NB4 (cell line): Measurements from ENCODE around the gene JPH3.
"Not testable (repeated sequence)": the region's sequence is repeated elsewhere in the genome, so short reads cannot be mapped to it uniquely, and the experiment has no call there.

Experiments used
- CTCF ChIP-seq: IDR thresholded peaks from one replicate; pipeline ENCODE4 v1.5.1; 2012; ENCODE audit warnings: low read depth, low read length
- MYC ChIP-seq: IDR thresholded peaks from 2 replicates; pipeline ENCODE4 v1.6.1; 2011; ENCODE audit warnings: low read depth, low read length
- POLR2A ChIP-seq: IDR thresholded peaks from 2 replicates; pipeline ENCODE4 v1.6.1; 2011; ENCODE audit warnings: mild to moderate bottlenecking; ENCODE audit not compliant: insufficient read length; ENCODE audit errors: extremely low read depth
- TF ChIP-seq, protein P1 (sequence below): IDR thresholded peaks from 2 replicates; pipeline ENCODE4 v1.6.1; 2011; ENCODE audit warnings: low read depth, low read length

- TF ChIP-seq CTCF, POLR2A, MYC: not testable (repeated sequence)
- TF ChIP-seq, protein P1, sequence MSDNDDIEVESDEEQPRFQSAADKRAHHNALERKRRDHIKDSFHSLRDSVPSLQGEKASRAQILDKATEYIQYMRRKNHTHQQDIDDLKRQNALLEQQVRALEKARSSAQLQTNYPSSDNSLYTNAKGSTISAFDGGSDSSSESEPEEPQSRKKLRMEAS, result not testable (repeated sequence)
Measured at GRCh38 chr16:87718831-87719230, 116.5 kb downstream of the JPH3 start.
